ENCODE measurements around the gene S100A12.

DNA sequence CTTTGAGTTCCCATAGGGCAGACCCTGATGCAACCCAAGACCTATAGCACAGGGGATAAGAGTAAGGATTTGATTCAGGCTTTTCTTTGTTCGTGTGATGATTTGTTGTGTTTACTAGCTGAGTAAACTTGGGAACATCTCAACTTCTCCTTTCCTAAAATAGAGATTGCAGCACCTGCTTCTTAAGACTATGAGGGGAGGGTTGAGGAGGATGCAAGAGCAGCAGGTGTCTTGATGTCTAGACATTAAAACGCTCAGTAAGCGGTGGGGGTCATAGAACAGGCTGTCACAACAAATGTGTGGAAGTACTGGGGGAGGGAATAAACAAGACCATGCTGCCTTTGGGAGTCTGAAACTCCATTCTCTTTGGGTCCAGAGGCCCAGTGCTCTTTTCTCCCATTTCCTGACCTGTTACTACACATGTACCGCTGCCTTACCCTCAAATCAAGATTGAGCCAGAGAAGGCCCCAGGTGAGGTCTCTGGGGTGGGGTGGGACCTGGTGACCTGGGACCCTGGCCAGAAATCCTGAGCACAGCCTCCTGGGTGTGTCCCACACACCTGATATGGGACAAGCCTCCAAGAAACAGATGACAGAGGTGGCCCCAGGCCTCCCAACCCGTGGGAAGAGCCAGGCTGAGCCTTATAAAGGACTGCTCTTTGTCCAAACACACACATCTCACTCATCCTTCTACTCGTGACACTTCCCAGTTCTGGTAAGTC, 40.6 kb upstream of the S100A12 start, which contains the start of gene S100A7A:
- TF ChIP-seq ZFP3 (CRISPR knock-in tag; IDR thresholded peaks at IDR 0.05): no peak
- TF ChIP-seq, protein P1, sequence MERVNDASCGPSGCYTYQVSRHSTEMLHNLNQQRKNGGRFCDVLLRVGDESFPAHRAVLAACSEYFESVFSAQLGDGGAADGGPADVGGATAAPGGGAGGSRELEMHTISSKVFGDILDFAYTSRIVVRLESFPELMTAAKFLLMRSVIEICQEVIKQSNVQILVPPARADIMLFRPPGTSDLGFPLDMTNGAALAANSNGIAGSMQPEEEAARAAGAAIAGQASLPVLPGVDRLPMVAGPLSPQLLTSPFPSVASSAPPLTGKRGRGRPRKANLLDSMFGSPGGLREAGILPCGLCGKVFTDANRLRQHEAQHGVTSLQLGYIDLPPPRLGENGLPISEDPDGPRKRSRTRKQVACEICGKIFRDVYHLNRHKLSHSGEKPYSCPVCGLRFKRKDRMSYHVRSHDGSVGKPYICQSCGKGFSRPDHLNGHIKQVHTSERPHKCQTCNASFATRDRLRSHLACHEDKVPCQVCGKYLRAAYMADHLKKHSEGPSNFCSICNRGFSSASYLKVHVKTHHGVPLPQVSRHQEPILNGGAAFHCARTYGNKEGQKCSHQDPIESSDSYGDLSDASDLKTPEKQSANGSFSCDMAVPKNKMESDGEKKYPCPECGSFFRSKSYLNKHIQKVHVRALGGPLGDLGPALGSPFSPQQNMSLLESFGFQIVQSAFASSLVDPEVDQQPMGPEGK (CRISPR knock-in tag; IDR thresholded peaks at IDR 0.05; ENCODE audit: borderline replicate concordance): no peak
- no peak for TF ChIP-seq ZFP30 (CRISPR knock-in tag; IDR thresholded peaks at IDR 0.05)
- no peak for TF ChIP-seq ZNF70 (CRISPR knock-in tag; IDR thresholded peaks at IDR 0.05)
- no peak for TF ChIP-seq GLIS3 (CRISPR knock-in tag; IDR thresholded peaks at IDR 0.05)
- TF ChIP-seq ARNTL (CRISPR knock-in tag; IDR thresholded peaks at IDR 0.05; ENCODE audit: borderline replicate concordance, low read depth): no peak
- TF ChIP-seq OSR1 (CRISPR knock-in tag; IDR thresholded peaks at IDR 0.05): no peak
- TF ChIP-seq, protein P2, sequence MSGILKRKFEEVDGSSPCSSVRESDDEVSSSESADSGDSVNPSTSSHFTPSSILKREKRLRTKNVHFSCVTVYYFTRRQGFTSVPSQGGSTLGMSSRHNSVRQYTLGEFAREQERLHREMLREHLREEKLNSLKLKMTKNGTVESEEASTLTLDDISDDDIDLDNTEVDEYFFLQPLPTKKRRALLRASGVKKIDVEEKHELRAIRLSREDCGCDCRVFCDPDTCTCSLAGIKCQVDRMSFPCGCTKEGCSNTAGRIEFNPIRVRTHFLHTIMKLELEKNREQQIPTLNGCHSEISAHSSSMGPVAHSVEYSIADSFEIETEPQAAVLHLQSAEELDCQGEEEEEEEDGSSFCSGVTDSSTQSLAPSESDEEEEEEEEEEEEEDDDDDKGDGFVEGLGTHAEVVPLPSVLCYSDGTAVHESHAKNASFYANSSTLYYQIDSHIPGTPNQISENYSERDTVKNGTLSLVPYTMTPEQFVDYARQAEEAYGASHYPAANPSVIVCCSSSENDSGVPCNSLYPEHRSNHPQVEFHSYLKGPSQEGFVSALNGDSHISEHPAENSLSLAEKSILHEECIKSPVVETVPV (CRISPR knock-in tag; IDR thresholded peaks at IDR 0.05): no peak
- no peak for TF ChIP-seq TCF4 (CRISPR knock-in tag; IDR thresholded peaks at IDR 0.05; ENCODE audit: borderline replicate concordance)
- TF ChIP-seq ZC3H10 (CRISPR knock-in tag; IDR thresholded peaks at IDR 0.05): no peak
- no peak for TF ChIP-seq ZNF565 (CRISPR knock-in tag; conservative IDR thresholded peaks at IDR 0.05; ENCODE audit: low read depth)
- no peak for TF ChIP-seq RARB (CRISPR knock-in tag; IDR thresholded peaks at IDR 0.05)

Data from SK-N-SH treated with all-trans-retinoic acid at 6 μM for 48 hours (cell line).